GM06990 (cell line): Measurements from ENCODE around the gene R3HDM2.
"Not testable (repeated sequence)": the region's sequence is repeated elsewhere in the genome, so short reads cannot be mapped to it uniquely, and the experiment has no call there.

ENCODE experiments used
- DNase-seq: peaks from one replicate; pipeline ENCODE4 v3.0.0-alpha.2; 2011; ENCODE audit not compliant: insufficient read length; ENCODE audit errors: extremely low read depth
- H3K27me3 ChIP-seq: replicated peaks from 2 replicates; pipeline ENCODE4 v1.6.0; 2011; ENCODE audit warnings: low read length; ENCODE audit not compliant: control insufficient read depth, insufficient read depth
- H3K36me3 ChIP-seq: 2 replicates; pipeline ENCODE4 v1.5.1; 2011; ENCODE audit warnings: low read length; ENCODE audit not compliant: control insufficient read depth, insufficient read depth
- H3K4me3 ChIP-seq: replicated peaks from 2 replicates; pipeline ENCODE4 v1.5.1; 2011; ENCODE audit warnings: low read depth, mild to moderate bottlenecking, control low read depth, low read length
- TF ChIP-seq, protein P1 (sequence below): IDR thresholded peaks from 2 replicates; pipeline ENCODE4 v1.5.1; 2011; ENCODE audit warnings: low read length, control low read depth, mild to moderate bottlenecking, inconsistent platforms; ENCODE audit not compliant: insufficient read depth, poor library complexity, severe bottlenecking

Gene R3HDM2

GRCh38 chr12:57315681-57316080 lies 115.2 kb downstream of the R3HDM2 start:
- TF ChIP-seq, protein P1, sequence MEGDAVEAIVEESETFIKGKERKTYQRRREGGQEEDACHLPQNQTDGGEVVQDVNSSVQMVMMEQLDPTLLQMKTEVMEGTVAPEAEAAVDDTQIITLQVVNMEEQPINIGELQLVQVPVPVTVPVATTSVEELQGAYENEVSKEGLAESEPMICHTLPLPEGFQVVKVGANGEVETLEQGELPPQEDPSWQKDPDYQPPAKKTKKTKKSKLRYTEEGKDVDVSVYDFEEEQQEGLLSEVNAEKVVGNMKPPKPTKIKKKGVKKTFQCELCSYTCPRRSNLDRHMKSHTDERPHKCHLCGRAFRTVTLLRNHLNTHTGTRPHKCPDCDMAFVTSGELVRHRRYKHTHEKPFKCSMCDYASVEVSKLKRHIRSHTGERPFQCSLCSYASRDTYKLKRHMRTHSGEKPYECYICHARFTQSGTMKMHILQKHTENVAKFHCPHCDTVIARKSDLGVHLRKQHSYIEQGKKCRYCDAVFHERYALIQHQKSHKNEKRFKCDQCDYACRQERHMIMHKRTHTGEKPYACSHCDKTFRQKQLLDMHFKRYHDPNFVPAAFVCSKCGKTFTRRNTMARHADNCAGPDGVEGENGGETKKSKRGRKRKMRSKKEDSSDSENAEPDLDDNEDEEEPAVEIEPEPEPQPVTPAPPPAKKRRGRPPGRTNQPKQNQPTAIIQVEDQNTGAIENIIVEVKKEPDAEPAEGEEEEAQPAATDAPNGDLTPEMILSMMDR = no peak
- Histone ChIP-seq H3K4me3 (no peak overlapping the region), H3K36me3 (no peaks in the 10 kb centered on the region), H3K27me3 (no peaks in the 10 kb centered on the region)
- DNase-seq = no peak

- not testable (repeated sequence) for H3K36me3 ChIP-seq, H3K4me3 ChIP-seq, H3K27me3 ChIP-seq, DNase-seq
These were observed 118.6 kb downstream of the R3HDM2 start for GRCh38 chr12:57312287-57312686.

DNA sequence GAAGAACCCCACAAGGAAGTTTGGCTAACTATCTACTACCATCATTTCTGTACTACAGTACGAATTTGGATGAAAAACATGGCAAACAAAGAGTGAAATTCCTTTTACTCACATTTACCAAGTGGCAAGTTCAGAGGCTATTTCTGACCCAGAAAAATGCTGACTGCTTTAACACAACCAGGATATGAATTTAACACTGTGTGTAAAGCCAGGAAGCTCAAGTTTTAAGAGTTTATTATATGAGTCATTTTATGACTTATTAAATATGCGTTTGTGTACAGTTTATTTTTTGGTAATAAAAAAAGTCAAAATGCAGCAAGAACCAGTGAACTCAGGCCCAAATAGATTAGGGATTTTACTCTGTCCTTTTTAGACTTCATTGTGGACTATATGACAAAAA lies 121.4 kb downstream of the R3HDM2 start:
- TF ChIP-seq, protein P1 = no peak
- no peak for DNase-seq
- no peaks in the 10 kb centered on the region for H3K36me3 ChIP-seq
- no peak overlapping the region for H3K4me3 ChIP-seq
- H3K27me3 ChIP-seq = no peaks in the 10 kb centered on the region

GRCh38 chr12:57300961-57301584 lies 129.8 kb downstream of the R3HDM2 start:
- H3K36me3 ChIP-seq = peaks cover 1% of the 10 kb centered on the region
- DNase-seq = no peak

GRCh38 chr12:57299514-57300016 lies 131.3 kb downstream of the R3HDM2 start:
- no peak overlapping the region for H3K4me3 ChIP-seq
- no peaks in the 10 kb centered on the region for H3K27me3 ChIP-seq
- peaks cover 1% of the 10 kb centered on the region for H3K36me3 ChIP-seq
- TF ChIP-seq, protein P1 = no peak
- DNase-seq = no peak

More at GRCh38 chr12:57300961-57301584, 129.8 kb downstream of the R3HDM2 start:
- TF ChIP-seq, protein P1 = no peak
- Histone ChIP-seq H3K27me3 (no peaks in the 10 kb centered on the region), H3K4me3 (no peak overlapping the region)

DNA sequence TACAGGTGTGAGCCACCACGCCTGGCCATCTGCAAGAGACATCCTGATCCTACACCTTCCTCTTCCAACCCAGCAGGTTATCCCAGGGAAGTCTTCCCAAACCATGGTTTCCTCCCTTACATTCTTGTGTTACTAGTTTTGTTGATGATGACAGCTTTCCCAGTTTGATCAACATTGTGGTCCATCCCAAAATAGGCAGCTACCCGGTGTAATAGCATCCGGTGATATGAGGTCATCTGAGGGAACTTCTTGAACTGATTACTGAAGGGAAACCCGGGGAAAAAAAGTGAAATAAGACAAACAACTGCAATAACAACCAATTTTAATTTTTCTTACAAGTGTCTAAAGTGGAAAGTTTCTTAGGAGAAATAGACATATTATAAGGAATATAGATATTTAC lies 134.6 kb downstream of the R3HDM2 start:
- TF ChIP-seq, protein P1 = no peak
- Histone ChIP-seq H3K27me3 (no peaks in the 10 kb centered on the region), H3K4me3 (no peak overlapping the region), H3K36me3 (peaks cover 4% of the 10 kb centered on the region)
- DNase-seq = no peak

- not testable (repeated sequence) for H3K4me3 ChIP-seq, H3K27me3 ChIP-seq, H3K36me3 ChIP-seq, DNase-seq
These were observed 148.8 kb downstream of the R3HDM2 start for GRCh38 chr12:57282073-57282472.
